Measurements from ENCODE around the gene PTPRH.

DNA sequence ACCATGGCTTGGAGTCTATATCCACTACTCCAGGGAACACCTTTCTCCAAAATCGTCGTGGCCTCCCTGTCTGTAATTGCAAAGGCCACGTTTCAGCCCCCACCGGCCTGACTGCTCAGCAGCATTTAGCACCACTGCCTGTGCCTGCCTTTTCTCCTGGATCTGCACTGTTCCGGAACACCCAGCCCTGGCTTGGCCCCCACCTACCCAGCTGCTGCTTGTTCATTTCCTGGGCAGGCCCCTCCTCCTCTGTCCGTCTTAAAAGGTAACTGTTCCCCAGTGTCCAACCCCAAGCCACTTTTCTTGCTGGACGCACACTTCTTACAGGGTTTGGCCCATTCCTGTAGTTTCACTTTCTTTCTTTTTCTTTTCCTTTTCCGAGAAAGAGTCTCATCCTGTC is 20.7 kb downstream of the PTPRH start:
- no peak for TF ChIP-seq CTCF (IDR thresholded peaks at IDR 0.05)
- TF ChIP-seq POLR2AphosphoS5 (IDR thresholded peaks at IDR 0.05) = no peak
- no peak for TF ChIP-seq POLR2A (IDR thresholded peaks at IDR 0.05)
- TF ChIP-seq EP300 (IDR thresholded peaks at IDR 0.05) = no peak

Data from gastroesophageal sphincter (tissue), 3 donors.